Thoracic aorta (tissue), 2 donors: ENCODE measurements around the gene ZRANB3. TPM values are rescaled to one million over a fixed set of nuclear protein-coding genes. Genes with fewer than 3 reads are reported as not detected.
"Not testable (repeated sequence)": the region's sequence is repeated elsewhere in the genome, so short reads cannot be mapped to it uniquely, and the experiment has no call there.

Experiments
- ATAC-seq: fragments of 150-250 bp; one replicate; pipeline ENCODE4 v1.8.0; 2017; ENCODE audit warnings: low read depth; ENCODE audit not compliant: insufficient number of reproducible peaks, low FRiP score
- DNase-seq: peaks from one replicate; pipeline ENCODE4 v3.0.0-alpha.2; 2020; ENCODE audit warnings: low spot score
- H3K27ac ChIP-seq, 2 donors: fragments of 200-600 bp; sonication (generic); 1 replicate in 1 of 2; 2 replicates in 1 of 2; pipeline ENCODE4 v1.5.1; 2016; ENCODE audit warnings: mild to moderate bottlenecking in 2 of 2, moderate library complexity in 2 of 2
- H3K27me3 ChIP-seq: fragments of 200-600 bp; sonication (generic); replicated peaks from 2 replicates; pipeline ENCODE4 v1.6.0; 2016; ENCODE audit warnings: mild to moderate bottlenecking; ENCODE audit not compliant: insufficient read depth
- H3K36me3 ChIP-seq: fragments of 200-600 bp; sonication (generic); one replicate; pipeline ENCODE4 v1.5.1; 2016
- H3K4me1 ChIP-seq, 2 donors: fragments of 200-600 bp; sonication (generic); 1 replicate in 1 of 2; 2 replicates in 1 of 2; pipeline versions ENCODE4 v1.5.1 to v1.6.0; 2016; ENCODE audit warnings: low read depth in 2 of 2, mild to moderate bottlenecking in 1 of 2; ENCODE audit not compliant: control insufficient read depth in 1 of 2
- H3K4me3 ChIP-seq: fragments of 200-600 bp; sonication (generic); 2 replicates; pipeline ENCODE4 v1.5.1; 2016; ENCODE audit warnings: mild to moderate bottlenecking
- H3K9me3 ChIP-seq: fragments of 200-600 bp; sonication (generic); 2 replicates; pipeline ENCODE4 v1.5.1; 2016
- total RNA-seq, 2 donors: library from RNA; depleted of rRNA; stranded (reverse); fragments of >200 nt; gene quantifications; one replicate each; pipeline versions ENCODE4 v1.1.0 to v1.2.3, GENCODE V29; 2016
- TF ChIP-seq, protein P1 (sequence below): fragments of 200-600 bp; sonication (generic); IDR thresholded peaks from one replicate; pipeline ENCODE4 v1.5.1; 2019; ENCODE audit warnings: antibody characterized with exemption

Gene ZRANB3
- total RNA-seq, 2 donors from 2014 or later: 3.2 to 4.2 TPM

DNA sequence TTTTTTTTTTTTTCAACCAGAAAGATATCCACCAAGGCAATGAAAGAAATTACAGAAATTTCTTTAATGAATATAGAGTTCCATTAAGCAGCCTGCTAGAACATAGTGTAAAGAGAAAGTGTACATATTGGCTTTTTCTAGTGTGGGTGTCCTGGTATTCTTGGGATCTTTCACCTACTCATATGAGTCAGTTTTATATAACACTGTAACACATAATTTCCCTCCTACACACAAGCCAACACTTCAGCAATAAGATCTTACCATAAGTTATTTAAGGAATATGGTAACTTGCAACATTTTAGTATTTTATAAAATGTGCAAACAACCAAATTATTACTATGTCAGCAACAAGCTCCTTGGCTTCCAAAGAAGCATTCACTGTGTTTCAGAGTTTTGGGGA lies 59.9 kb downstream of the ZRANB3 start:
- ATAC-seq (no peak), DNase-seq (no peak)
- Histone ChIP-seq H3K27me3 (no peaks in the 10 kb centered on the region), H3K4me1 (no peaks in the 10 kb centered on the region), H3K9me3 (no peaks in the 10 kb centered on the region), H3K4me3 (no peak overlapping the region), H3K36me3 (no peaks in the 10 kb centered on the region), H3K27ac (no peak overlapping the region)
- TF ChIP-seq, protein P1, sequence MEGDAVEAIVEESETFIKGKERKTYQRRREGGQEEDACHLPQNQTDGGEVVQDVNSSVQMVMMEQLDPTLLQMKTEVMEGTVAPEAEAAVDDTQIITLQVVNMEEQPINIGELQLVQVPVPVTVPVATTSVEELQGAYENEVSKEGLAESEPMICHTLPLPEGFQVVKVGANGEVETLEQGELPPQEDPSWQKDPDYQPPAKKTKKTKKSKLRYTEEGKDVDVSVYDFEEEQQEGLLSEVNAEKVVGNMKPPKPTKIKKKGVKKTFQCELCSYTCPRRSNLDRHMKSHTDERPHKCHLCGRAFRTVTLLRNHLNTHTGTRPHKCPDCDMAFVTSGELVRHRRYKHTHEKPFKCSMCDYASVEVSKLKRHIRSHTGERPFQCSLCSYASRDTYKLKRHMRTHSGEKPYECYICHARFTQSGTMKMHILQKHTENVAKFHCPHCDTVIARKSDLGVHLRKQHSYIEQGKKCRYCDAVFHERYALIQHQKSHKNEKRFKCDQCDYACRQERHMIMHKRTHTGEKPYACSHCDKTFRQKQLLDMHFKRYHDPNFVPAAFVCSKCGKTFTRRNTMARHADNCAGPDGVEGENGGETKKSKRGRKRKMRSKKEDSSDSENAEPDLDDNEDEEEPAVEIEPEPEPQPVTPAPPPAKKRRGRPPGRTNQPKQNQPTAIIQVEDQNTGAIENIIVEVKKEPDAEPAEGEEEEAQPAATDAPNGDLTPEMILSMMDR: no peak

DNA sequence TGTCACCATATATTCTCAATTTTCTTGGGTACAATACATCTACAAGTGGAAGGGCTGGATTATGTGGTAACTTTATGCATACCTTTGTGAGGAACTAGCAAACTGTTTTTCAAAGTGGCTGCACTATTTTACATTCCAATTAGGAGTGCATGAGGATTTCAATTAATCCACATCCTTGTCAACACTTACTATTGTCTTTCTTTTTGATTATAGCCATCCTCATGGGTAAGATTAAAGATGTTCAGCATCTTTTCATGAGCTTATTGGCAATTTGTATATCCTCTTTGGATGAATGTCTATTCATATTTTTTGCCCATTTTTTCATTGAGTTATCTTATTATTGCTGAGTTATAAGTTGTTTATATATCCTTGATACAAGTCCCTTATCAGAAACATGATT lies 73.7 kb downstream of the ZRANB3 start:
- Histone ChIP-seq H3K9me3 (peaks cover 11% of the 10 kb centered on the region), H3K4me1 (no peaks in the 10 kb centered on the region), H3K36me3 (no peaks in the 10 kb centered on the region), H3K4me3 (no peak overlapping the region), H3K27ac (no peak overlapping the region), H3K27me3 (no peaks in the 10 kb centered on the region)
- no peak for DNase-seq
- TF ChIP-seq, protein P1: no peak
- no peak for ATAC-seq

- Histone ChIP-seq H3K27ac (no peak overlapping the region), H3K27me3 (no peaks in the 10 kb centered on the region), H3K36me3 (no peaks in the 10 kb centered on the region), H3K4me3 (no peak overlapping the region), H3K9me3 (peaks cover 11% of the 10 kb centered on the region), H3K4me1 (no peaks in the 10 kb centered on the region)
- DNase-seq (no peak), ATAC-seq (no peak)
- TF ChIP-seq, protein P1: no peak
Observed at GRCh38 chr2:135456835-135457234, 74.2 kb downstream of the ZRANB3 start.

GRCh38 chr2:135456431-135456830 lies 74.6 kb downstream of the ZRANB3 start:
- TF ChIP-seq, protein P1: no peak
- no peak for ATAC-seq
- Histone ChIP-seq H3K27ac (no peak overlapping the region), H3K4me3 (no peak overlapping the region), H3K9me3 (peaks cover 11% of the 10 kb centered on the region), H3K4me1 (no peaks in the 10 kb centered on the region), H3K27me3 (no peaks in the 10 kb centered on the region), H3K36me3 (no peaks in the 10 kb centered on the region)
- no peak for DNase-seq

- ATAC-seq: no peak
Observed at GRCh38 chr2:135454608-135455007, 76.4 kb downstream of the ZRANB3 start.

GRCh38 chr2:135453027-135453426 lies 78.0 kb downstream of the ZRANB3 start:
- not testable (repeated sequence) for DNase-seq, H3K36me3 ChIP-seq, H3K27me3 ChIP-seq, ATAC-seq, H3K27ac ChIP-seq, H3K4me3 ChIP-seq, H3K4me1 ChIP-seq
- peaks cover 11% of the 10 kb centered on the region for H3K9me3 ChIP-seq

More at GRCh38 chr2:135454608-135455007, 76.4 kb downstream of the ZRANB3 start:
- Histone ChIP-seq H3K27ac (no peak overlapping the region), H3K27me3 (no peaks in the 10 kb centered on the region), H3K9me3 (peaks cover 11% of the 10 kb centered on the region), H3K4me1 (no peaks in the 10 kb centered on the region), H3K4me3 (no peak overlapping the region), H3K36me3 (no peaks in the 10 kb centered on the region)
- no peak for DNase-seq
- TF ChIP-seq, protein P1: no peak
